Peyer's patch (tissue), 4 donors: Measurements from ENCODE around the gene LRRTM1.

Source experiments
- CTCF ChIP-seq, 6 experiments: fragments of 450-650 bp in 4 of 6; fragments of 200-600 bp in 2 of 6; sonication (generic) in 1 of 6; IDR thresholded peaks; one replicate each; pipeline ENCODE4 v1.5.1; 2017 to 2019; ENCODE audit warnings: antibody characterized with exemption in 6 of 6, mild to moderate bottlenecking in 3 of 6, moderate library complexity in 1 of 6
- POLR2A ChIP-seq, 2 donors: fragments of 450-650 bp; IDR thresholded peaks; one replicate each; pipeline ENCODE4 v1.5.1; 2017; ENCODE audit warnings: antibody characterized with exemption in 2 of 2, mild to moderate bottlenecking in 2 of 2, moderate library complexity in 2 of 2

GRCh38 chr2:80293039-80293438 lies 11.5 kb downstream of the LRRTM1 start:
- TF ChIP-seq CTCF (IDR thresholded peaks at IDR 0.05) (no peak), POLR2A (IDR thresholded peaks at IDR 0.05) (no peak)
